WTC11 (cell line): ENCODE results near the gene ABCA12. TPM values are rescaled to one million over a fixed set of nuclear protein-coding genes. Genes with fewer than 3 reads are reported as not detected.

Experiments
- ATAC-seq: fragments of 200-7000 bp; cut with Tn5 transposase; 2 replicates; pipeline ENCODE4 v1.10.0; 2021; ENCODE audit warnings: mild to moderate bottlenecking, moderate library complexity
- CTCF ChIA-PET: fragments of 300-600 bp; sonication (Branson Sonifier 250); formaldehyde crosslinking; loops from one replicate; lab custom pipeline; 2021; ENCODE audit warnings: antibody characterized with exemption; lab: Charles Lee
- POLR2A ChIA-PET: fragments of 350-600 bp; sonication (Branson Sonifier 250); formaldehyde crosslinking; loops from one replicate; lab custom pipeline; 2021; ENCODE audit warnings: antibody characterized with exemption; lab: Charles Lee
- DNase-seq: peaks from one replicate; pipeline ENCODE4 v3.0.0; 2021; ENCODE audit warnings: low spot score
- H3K27ac Mint-ChIP-seq: 2 replicates; pipeline ENCODE4 v1.8.0; 2021; ENCODE audit warnings: mixed read lengths
- H3K27me3 Mint-ChIP-seq: 2 replicates; pipeline ENCODE4 v1.8.0; 2021; ENCODE audit warnings: low read depth, mild to moderate bottlenecking, moderate library complexity, mixed read lengths
- H3K36me3 Mint-ChIP-seq: 2 replicates; pipeline ENCODE4 v1.8.0; 2021; ENCODE audit warnings: mixed read lengths
- H3K4me1 Mint-ChIP-seq: 2 replicates; pipeline ENCODE4 v1.8.0; 2022; ENCODE audit warnings: mixed read lengths
- H3K4me3 Mint-ChIP-seq: 2 replicates; pipeline ENCODE4 v1.8.0; 2021; ENCODE audit warnings: mild to moderate bottlenecking, moderate library complexity, mixed read lengths
- H3K9me3 Mint-ChIP-seq: 2 replicates; pipeline ENCODE4 v1.8.0; 2021; ENCODE audit warnings: mixed read lengths
- AR ChIP-seq: fragments of 250-450 bp; sonication (Bioruptor Pico); IDR thresholded peaks from 2 replicates; pipeline ENCODE4 v1.9.0; 2021; ENCODE audit warnings: mild to moderate bottlenecking
- ATF2 ChIP-seq: sonication (generic); formaldehyde crosslinking; IDR thresholded peaks from 2 replicates; pipeline ENCODE4 v1.8.1; 2022; ENCODE audit warnings: low read depth, missing genetic modification reagents, borderline replicate concordance
- ATF3 ChIP-seq: sonication (generic); formaldehyde crosslinking; conservative IDR thresholded peaks from 2 replicates; pipeline ENCODE4 v1.8.1; 2022; ENCODE audit warnings: mild to moderate bottlenecking, missing genetic modification reagents
- ATF6 ChIP-seq: sonication (generic); formaldehyde crosslinking; IDR thresholded peaks from 2 replicates; pipeline ENCODE4 v1.8.1; 2023; ENCODE audit warnings: mild to moderate bottlenecking, missing genetic modification reagents
- CREM ChIP-seq: sonication (generic); formaldehyde crosslinking; IDR thresholded peaks from 2 replicates; pipeline ENCODE4 v1.8.1; 2022; ENCODE audit warnings: mild to moderate bottlenecking, missing genetic modification reagents, moderate library complexity
- CTCF ChIP-seq: fragments of 200-600 bp; IDR thresholded peaks from 2 replicates; pipeline ENCODE4 v1.8.0; 2022; ENCODE audit warnings: antibody characterized with exemption
- ELF4 ChIP-seq: sonication (generic); formaldehyde crosslinking; IDR thresholded peaks from 2 replicates; pipeline ENCODE4 v1.8.1; 2022; ENCODE audit warnings: low read depth, mild to moderate bottlenecking, moderate library complexity, missing genetic modification reagents
- EMX1 ChIP-seq: fragments of 250-450 bp; sonication (Bioruptor Pico); IDR thresholded peaks from 2 replicates; pipeline ENCODE4 v1.8.0; 2021; ENCODE audit warnings: mild to moderate bottlenecking
- HMGA2 ChIP-seq: fragments of 250-450 bp; sonication (Bioruptor Pico); IDR thresholded peaks from 2 replicates; pipeline ENCODE4 v1.4.0; 2021; ENCODE audit warnings: mild to moderate bottlenecking, moderate library complexity
- KAT7 ChIP-seq: sonication (generic); formaldehyde crosslinking; IDR thresholded peaks from 2 replicates; pipeline ENCODE4 v1.8.1; 2023; ENCODE audit warnings: missing genetic modification reagents, mild to moderate bottlenecking, borderline replicate concordance
- NFE2L1 ChIP-seq: sonication (generic); formaldehyde crosslinking; IDR thresholded peaks from 2 replicates; pipeline ENCODE4 v1.8.1; 2023; ENCODE audit warnings: missing genetic modification reagents
- NR3C1 ChIP-seq: sonication (generic); formaldehyde crosslinking; conservative IDR thresholded peaks from 2 replicates; pipeline ENCODE4 v1.8.1; 2023; ENCODE audit warnings: low read depth, mild to moderate bottlenecking, missing genetic modification reagents
- RORB ChIP-seq: fragments of 250-450 bp; sonication (Bioruptor Pico); IDR thresholded peaks from 2 replicates; pipeline ENCODE4 v1.9.0; 2021; ENCODE audit warnings: mild to moderate bottlenecking
- SMAD4 ChIP-seq: sonication (generic); formaldehyde crosslinking; IDR thresholded peaks from 2 replicates; pipeline ENCODE4 v1.8.0; 2022; ENCODE audit warnings: mild to moderate bottlenecking, missing genetic modification reagents
- STAT6 ChIP-seq: sonication (generic); formaldehyde crosslinking; conservative IDR thresholded peaks from 2 replicates; pipeline ENCODE4 v1.8.1; 2023; ENCODE audit warnings: mild to moderate bottlenecking, low read depth, missing genetic modification reagents, moderate library complexity
- TP53 ChIP-seq: sonication (generic); formaldehyde crosslinking; IDR thresholded peaks from 2 replicates; pipeline ENCODE4 v1.8.1; 2023; ENCODE audit warnings: mild to moderate bottlenecking, missing genetic modification reagents
- ZBTB21 ChIP-seq: sonication (generic); formaldehyde crosslinking; IDR thresholded peaks from 2 replicates; pipeline ENCODE4 v1.8.1; 2023; ENCODE audit warnings: mild to moderate bottlenecking, missing genetic modification reagents, borderline replicate concordance
- ZNF138 ChIP-seq: sonication (generic); formaldehyde crosslinking; conservative IDR thresholded peaks from 2 replicates; pipeline ENCODE4 v1.8.1; 2022; ENCODE audit warnings: mild to moderate bottlenecking, moderate library complexity, missing genetic modification reagents
- ZNF317 ChIP-seq: sonication (generic); formaldehyde crosslinking; IDR thresholded peaks from 2 replicates; pipeline ENCODE4 v1.8.1; 2023; ENCODE audit warnings: low read depth, mild to moderate bottlenecking, moderate library complexity, missing genetic modification reagents, borderline replicate concordance
- ZNF416 ChIP-seq: fragments of 250-450 bp; sonication (Bioruptor Pico); IDR thresholded peaks from 2 replicates; pipeline ENCODE4 v1.9.0; 2021; ENCODE audit warnings: mild to moderate bottlenecking, inconsistent platforms
- ZNF425 ChIP-seq: fragments of 250-450 bp; sonication (Bioruptor Pico); conservative IDR thresholded peaks from 2 replicates; pipeline ENCODE4 v1.9.0; 2021; ENCODE audit warnings: mild to moderate bottlenecking
- total RNA-seq: library from RNA; stranded (reverse); gene quantifications from 3 replicates; pipeline ENCODE4 v1.2.3, GENCODE V29; 2021

Gene ABCA12
- total RNA-seq, 1 experiment from 2014 or later = 0.04 TPM

- H3K27ac Mint-ChIP-seq = no peak overlapping the region
- H3K4me3 Mint-ChIP-seq = no peak overlapping the region
- POLR2A ChIA-PET = no interaction called here
Observed at GRCh38 chr2:215059724-215060123, 78.7 kb downstream of the ABCA12 start.

GRCh38 chr2:215055891-215056290 is 82.5 kb downstream of the ABCA12 start:
- ChIA-PET POLR2A (no interaction called here), CTCF (no interaction called here)
- H3K27me3 Mint-ChIP-seq = no peaks in the 10 kb centered on the region
- ATAC-seq (no peak), DNase-seq (no peak)
- H3K9me3 Mint-ChIP-seq = no peaks in the 10 kb centered on the region
- no peak overlapping the region for H3K27ac Mint-ChIP-seq
- H3K4me3 Mint-ChIP-seq = no peak overlapping the region
- H3K4me1 Mint-ChIP-seq = no peaks in the 10 kb centered on the region
- H3K36me3 Mint-ChIP-seq = no peaks in the 10 kb centered on the region
- TF ChIP-seq ZNF425 (CRISPR knock-in tag) (no peak), CREM (CRISPR knock-in tag) (no peak), ZBTB21 (CRISPR knock-in tag) (no peak), EMX1 (CRISPR knock-in tag) (no peak), ZNF317 (CRISPR knock-in tag) (no peak), ATF2 (CRISPR knock-in tag) (no peak), NFE2L1 (CRISPR knock-in tag) (no peak), TP53 (CRISPR knock-in tag) (no peak), CTCF (no peak), RORB (no peak), HMGA2 (CRISPR knock-in tag) (no peak), AR (no peak)

More at GRCh38 chr2:215059724-215060123, 78.7 kb downstream of the ABCA12 start:
- DNase-seq = no peak
- no peak for TF ChIP-seq SMAD4
- TF ChIP-seq ZNF138 = no peak
- no peak for TF ChIP-seq ELF4 (CRISPR knock-in tag)
- no peak for TF ChIP-seq ZNF416 (CRISPR knock-in tag)
- no peak for TF ChIP-seq ATF6 (CRISPR knock-in tag)
- no peak for TF ChIP-seq KAT7 (CRISPR knock-in tag)
- no peak for TF ChIP-seq ATF3 (CRISPR knock-in tag)
- no peak for TF ChIP-seq STAT6
- no peak for TF ChIP-seq NR3C1 (CRISPR knock-in tag)
- TF ChIP-seq, all 79 proteins: peak for 0
- no peaks in the 10 kb centered on the region for H3K9me3 Mint-ChIP-seq
- no peaks in the 10 kb centered on the region for H3K27me3 Mint-ChIP-seq
- CTCF ChIA-PET = no interaction called here
- ATAC-seq = no peak
- no peaks in the 10 kb centered on the region for H3K4me1 Mint-ChIP-seq
- H3K36me3 Mint-ChIP-seq = no peaks in the 10 kb centered on the region
